MM.1S (cell line): ENCODE measurements around the gene KIAA1191.

ENCODE experiments used
- EZH2 ChIP-seq: fragments of 300-600 bp; sonication (generic); optimal IDR thresholded peaks from 2 replicates; pipeline ENCODE3; 2017; ENCODE audit warnings: low read depth, mild to moderate bottlenecking, antibody characterized with exemption, low read length, mixed read lengths
- EZH2phosphoT487 ChIP-seq: fragments of 300-600 bp; sonication (generic); IDR thresholded peaks from 2 replicates; pipeline ENCODE4 v1.6.1; 2018; ENCODE audit warnings: antibody characterized with exemption, low read length
- TF ChIP-seq, protein P1 (sequence below): fragments of 300-600 bp; sonication (generic); IDR thresholded peaks from 2 replicates; pipeline ENCODE4 v1.5.1; 2016; ENCODE audit warnings: antibody characterized with exemption, low read length, mixed read lengths

DNA sequence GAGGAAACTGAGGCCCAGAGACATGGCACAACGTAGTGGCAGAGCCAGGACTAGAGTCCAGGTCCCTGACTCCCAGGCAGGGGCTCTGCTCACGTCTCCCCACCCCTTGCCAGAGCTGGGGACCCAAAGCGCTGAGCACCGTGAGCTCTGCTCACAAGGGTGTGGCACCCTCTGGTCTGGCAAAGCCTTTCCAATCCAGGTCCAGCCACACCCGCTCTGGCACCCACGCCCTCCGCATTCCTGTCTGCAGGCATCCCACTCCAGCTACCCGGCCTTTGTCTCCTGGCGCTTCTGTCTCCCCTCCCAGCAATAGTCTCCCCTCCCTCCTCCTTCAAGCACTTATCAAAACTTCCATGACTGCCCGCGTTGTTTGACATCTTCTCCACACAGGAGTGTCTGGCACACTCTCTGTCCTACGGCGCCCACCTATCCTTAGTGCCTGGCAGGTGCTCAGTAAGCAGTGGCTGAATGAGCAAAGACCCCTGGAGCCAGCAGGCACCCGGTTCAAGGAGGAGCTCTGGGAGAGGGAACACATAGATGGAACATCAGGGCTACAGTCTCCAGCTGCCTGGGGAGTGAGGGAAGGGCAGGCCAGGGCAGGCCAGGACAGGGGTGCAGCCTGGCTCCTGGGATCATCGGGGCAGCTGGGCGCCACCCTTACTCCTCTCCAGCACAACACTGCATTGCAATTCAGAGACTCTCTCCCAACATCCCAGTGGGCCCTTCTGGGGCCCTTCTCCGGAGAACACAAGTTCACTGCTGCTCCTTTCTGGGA, 39.0 kb upstream of the KIAA1191 start:
- TF ChIP-seq, protein P1, sequence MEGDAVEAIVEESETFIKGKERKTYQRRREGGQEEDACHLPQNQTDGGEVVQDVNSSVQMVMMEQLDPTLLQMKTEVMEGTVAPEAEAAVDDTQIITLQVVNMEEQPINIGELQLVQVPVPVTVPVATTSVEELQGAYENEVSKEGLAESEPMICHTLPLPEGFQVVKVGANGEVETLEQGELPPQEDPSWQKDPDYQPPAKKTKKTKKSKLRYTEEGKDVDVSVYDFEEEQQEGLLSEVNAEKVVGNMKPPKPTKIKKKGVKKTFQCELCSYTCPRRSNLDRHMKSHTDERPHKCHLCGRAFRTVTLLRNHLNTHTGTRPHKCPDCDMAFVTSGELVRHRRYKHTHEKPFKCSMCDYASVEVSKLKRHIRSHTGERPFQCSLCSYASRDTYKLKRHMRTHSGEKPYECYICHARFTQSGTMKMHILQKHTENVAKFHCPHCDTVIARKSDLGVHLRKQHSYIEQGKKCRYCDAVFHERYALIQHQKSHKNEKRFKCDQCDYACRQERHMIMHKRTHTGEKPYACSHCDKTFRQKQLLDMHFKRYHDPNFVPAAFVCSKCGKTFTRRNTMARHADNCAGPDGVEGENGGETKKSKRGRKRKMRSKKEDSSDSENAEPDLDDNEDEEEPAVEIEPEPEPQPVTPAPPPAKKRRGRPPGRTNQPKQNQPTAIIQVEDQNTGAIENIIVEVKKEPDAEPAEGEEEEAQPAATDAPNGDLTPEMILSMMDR = no peak
- no peak for TF ChIP-seq EZH2
- no peak for TF ChIP-seq EZH2phosphoT487
